Dermis blood vessel endothelial cell (primary cell): Measurements from ENCODE around the gene BID. TPM values are rescaled to one million over a fixed set of nuclear protein-coding genes. Genes with fewer than 3 reads are reported as not detected.
A peak's percentile ranks its signal among the peaks of the same experiment; 100 is the strongest.

Experiments used
- DNase-seq: peaks from one replicate; pipeline ENCODE4 v3.0.0; 2010
- total RNA-seq: library from RNA; depleted of rRNA; stranded (reverse); fragments of >200 nt; gene quantifications from 2 replicates; pipeline ENCODE4 v1.2.3, GENCODE V29; 2014

BID gene
- total RNA-seq, 1 donor from 2014 or later: 45.3 TPM

DNA sequence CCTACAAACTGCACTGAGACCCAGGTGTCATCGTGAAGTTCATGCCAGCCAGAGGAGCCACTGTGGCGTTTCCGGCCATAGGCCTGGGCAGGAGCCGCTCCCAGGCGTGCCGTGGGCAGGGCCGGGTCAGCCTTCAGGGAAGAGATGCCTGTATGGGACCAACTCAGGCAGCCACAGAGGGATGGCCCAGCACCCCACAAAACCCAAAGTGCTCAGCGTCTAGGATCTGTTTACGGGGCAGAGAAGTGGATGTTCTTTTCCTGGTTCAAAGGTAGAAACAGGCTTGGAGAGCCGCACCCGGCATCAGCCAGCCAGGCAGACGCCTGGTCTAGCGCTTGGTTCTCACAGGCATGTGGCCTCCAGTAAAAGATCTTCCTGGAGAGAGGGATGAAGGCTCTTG, 8.4 kb upstream of the BID start:
- no peak for DNase-seq

DNA sequence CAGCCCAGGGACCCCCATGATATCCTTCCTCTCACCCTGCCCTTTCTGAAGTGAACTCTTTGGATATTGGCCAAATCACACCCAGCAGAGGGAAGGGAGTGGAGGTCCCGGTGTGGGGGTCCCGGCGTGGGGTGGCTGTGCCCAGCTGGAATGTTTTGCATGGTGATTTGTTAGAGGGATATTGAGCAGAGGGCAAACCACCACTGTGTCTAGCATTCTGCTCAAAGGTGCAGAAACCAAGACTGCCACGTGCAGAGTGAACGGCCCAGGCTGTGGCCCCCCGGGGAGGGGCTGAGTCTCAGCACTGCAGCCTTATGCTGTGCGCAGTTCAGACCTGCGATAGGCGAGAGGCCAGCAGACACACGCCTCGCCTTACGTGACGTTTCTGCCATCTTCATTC, 7.9 kb upstream of the BID start:
- DNase-seq: no peak

DNA sequence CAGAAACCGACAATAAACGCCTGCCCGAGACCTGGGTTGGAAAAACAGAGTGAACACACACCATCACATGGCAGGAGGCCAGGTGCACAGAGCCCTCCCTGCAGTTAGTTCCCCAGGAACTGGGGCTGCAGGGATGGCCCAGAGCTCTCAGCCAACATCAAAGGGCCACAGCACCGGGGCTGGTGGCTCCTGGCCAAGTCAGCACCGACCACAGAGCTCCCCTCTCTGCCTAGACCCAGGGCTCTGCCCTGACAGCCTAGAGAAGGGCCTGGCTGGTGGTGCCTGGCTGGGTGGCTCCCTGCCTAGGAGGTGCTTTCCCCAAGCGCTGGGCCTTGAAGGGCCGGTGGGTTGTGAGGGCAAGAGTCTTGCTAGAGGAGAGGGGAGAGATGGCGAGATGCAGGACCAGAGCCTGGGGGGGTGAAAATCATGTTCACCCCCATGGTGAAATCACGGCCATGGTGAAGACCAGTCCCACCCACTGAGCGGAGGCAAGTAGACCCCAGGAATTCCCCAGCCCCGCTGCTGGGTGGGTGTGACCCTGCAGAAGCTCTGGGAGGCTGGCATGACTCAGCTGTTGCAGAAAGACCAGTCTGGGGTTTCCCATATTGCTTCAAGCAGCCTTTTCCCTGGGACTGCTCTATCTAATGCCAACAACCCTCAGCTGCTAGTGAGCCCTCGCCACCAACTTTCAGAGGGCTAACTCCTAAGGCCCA, 7.2 kb upstream of the BID start:
- peak; percentile 53 for DNase-seq

DNA sequence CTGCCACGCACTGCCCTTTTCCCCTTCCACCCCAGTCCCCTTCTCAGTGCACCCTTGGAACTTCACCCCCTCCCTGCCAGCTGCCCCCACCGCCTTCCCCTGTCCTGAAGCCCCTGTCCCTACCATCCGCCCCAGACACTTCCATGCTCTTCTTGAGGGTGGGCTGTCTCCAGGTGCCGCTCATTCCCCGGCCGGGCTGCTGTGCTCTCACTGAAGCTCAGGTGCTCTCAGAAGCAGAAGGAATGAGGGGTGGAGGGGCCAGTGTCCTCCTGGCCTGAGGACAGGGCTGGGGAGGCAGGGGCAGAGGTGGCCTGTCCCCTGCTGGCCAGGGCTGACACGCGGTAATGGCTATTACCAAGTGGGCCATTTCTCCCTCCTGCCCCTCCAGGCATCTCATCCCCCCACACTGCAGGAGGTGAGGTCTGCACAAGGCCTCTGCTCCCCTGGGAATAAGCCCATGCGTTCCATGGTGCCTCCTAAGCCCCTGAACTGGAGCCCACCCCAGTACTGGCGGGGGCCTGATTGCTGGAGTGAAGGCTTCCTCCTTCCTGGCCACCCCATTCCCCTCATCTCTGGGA, 6.6 kb upstream of the BID start:
- DNase-seq: no peak

DNA sequence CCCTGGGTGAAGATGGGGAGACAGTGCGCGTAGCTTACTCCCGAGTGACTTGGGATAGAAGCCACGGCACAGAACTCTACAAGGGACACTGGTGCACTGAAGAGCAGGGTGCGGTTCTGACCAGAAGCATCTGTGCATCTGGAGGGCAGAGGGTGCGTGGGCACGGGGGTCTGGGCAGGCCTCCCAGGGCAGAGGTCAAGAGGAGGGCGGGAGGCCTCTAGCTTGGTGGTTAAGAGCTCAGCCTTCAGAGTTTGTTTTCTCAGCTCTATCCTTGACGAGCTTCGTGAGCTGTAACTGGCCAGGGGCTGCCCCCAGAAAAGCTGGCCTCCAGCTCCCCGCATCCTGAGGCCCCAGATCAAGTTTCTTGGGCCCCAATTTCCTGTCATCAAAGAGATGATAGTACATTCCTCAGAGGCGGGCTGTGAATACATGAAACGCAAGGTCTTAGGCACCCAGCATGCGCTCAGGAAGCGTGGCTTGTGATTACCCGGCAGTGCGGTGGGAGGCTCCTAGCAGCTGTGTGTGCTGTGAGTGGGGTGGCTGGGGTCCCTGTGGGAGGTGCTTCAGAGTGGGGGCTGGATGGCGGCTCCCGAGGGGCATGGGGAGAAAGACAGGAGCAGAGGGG, 6.0 kb upstream of the BID start:
- no peak for DNase-seq

DNA sequence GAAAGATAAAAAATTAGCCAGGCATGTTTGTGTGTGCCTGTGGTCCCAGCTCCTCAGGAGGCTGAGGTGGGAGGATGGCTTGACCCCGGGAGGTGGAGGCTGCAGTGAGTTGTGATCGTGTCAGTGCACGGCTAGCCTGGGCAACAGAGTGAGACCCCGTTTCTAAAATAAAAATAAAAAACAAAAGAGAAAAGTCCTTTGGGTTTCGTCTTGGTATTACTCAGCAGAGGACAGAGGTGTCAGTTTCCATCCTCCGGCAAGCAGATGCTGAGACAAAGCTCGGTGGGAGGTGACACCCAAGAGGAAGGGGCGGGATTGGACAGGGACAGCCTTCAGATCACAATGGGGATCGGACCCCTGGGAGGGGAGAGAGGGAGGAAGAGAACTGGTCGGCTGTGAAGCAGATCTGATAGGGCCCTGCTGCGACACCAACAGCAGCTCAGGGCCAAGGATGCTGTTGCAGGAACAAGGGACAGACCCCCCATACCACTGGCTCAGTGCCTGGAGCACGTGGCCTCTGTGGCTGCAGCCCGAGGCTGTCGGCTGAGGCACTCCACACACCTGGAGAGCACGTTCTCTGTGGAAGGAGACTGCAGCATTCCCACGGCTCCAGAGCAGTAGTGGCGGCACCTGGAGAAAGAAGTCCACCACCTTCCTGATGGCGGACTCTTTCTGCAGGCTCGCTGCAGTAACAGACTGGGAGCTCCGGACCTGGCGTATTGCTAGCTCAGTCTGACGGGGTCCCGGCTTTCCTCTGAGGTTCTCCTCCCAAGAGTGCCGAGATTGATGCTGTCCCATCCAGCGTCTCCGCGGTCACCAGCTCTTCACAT, 5.2 kb upstream of the BID start:
- no peak for DNase-seq

DNA sequence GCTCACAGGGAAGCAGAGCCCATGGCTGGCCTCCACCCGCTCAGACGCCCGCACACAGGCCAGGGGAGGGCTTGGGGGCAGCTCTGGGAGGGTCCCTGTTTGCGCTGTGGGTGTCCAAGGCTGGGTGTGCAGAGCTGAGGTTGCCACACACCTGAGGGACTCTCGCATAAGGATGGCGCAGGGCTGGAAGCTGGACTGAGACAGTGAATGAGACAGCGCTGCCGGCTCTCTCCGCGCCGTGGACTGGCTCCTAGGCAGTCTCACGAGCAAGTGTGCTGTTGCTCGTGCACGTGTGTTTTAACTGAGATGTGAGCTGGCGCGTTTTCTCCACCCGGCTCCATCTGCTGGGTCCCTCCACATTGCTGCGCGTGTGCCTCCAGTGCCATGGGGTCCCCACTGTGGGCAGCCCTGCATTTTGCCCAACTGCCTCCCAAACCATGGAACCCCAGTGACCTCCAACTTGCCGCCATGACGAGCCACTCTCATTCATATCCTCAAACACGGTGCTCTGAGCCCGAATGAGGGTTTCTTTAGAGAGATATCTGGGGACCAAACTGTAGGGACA, 4.2 kb upstream of the BID start:
- no peak for DNase-seq

DNA sequence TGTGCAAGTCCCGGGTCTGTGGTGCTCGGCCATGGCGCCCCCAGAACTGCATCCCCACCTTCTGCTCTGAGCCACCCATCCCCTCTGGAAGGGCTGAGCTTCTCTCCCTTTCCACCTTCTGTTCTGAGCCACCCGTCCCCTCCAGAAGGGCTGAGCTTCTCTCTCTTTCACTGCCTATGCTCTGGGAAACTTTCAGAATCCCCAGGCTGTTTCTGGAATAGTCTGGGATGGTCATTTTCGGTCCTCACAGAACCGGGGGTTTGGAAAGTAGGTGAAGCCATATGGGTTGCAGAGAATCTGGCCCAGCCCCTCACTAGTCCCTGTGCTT, 3.4 kb upstream of the BID start:
- no peak for DNase-seq

DNA sequence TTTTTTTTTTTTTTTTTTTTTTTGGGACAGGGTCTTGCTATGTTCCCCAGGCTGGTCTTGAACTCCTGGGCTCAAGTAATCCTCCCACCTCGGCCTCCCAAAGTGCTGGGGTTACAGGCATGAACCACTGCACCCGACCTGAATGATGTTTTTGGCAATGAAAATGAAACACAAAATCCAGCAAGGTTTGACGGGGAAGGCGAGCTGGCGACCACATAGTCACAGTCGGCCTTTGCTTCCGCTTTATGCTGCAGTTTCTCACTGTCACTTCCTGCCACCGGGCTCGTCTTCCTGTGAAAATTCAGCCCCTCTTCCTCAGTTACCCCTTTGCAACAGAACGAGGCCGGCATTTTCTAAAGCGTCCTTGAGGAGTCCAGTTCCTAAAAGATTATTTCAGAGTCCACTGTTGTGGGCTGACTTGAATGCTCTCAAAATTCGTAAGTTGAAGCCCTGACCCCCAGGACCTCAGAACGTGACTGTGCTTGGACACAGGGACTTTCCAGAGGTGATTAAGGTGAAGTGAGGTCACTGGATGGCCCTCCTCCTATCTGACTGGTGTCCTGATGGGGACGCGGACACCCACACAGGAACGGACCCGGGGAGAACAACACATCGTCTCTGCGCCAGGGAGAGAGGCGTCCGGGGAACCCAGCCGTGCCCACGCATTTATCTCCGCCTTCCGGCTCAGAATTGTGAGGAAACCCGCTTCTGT, 2.9 kb upstream of the BID start:
- peak; percentile 55 for DNase-seq

DNA sequence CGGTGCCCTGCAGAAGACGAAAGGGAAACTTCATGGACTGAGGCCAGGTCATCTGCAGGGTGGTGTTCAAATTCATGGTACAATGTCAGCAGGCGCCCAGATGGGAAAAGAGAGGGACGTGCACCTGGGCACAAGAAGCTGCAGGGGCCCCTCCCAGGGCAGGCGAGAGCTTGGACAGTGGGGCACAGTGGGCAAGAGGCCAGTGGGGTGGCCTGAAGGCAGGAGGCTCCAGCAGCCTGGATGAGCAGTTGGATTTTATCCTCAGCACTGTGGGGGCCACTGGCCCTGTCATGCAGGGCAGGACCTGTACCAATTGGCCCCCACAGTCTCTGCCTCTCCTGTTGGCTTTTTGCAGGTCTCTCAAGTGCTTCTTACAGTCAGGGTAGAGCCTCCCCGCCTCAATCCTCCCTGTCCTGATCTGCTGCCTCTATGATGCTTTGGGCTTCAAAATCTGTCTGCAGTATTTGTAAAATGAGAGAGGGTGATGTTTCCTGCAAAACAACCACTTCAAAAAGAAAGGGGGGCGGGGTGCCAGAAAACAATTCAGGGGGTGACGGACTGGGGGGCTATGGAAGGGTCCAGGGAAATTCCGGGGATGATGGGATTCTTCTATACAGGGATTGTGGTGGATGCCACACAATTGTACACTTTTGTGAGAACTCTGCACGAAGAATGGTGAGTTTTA, 1.7 kb upstream of the BID start:
- no peak for DNase-seq

DNA sequence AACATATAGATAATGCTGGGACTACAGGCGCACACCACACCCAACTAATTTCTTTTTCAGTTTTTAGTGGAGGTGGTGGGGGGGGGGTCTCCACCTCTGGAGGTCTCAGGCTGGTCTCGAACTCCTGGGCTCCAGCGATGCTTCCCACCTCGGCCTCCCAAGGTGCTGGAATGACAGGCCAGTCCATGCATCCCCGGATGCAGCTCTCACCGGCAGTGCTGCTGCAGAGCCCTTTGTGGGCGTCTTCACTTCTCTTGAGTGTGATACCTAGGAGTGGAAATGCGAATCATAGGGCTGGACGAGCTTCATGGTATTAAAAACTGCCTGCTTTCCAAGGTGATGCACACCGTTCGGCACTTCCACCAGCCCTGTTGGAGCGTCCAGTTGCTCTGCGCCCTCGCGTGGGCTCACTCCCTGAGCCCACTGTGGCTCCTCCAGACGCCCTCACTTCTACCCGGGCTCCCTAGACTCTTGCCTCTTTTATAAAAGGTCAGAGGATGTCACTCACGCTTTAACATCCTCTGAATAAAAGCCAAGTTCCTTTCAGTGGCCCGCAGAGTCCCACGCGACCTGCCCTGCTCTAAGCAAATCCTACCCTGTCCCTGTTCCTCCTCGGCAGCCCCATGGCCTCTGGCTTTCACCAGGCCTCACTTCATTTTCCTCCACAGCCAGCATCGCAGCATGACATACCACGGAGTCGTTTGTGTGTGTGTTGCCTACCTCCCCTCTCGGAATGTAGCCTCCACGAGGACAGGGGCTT, 837 bp upstream of the BID start:
- no peak for DNase-seq

DNA sequence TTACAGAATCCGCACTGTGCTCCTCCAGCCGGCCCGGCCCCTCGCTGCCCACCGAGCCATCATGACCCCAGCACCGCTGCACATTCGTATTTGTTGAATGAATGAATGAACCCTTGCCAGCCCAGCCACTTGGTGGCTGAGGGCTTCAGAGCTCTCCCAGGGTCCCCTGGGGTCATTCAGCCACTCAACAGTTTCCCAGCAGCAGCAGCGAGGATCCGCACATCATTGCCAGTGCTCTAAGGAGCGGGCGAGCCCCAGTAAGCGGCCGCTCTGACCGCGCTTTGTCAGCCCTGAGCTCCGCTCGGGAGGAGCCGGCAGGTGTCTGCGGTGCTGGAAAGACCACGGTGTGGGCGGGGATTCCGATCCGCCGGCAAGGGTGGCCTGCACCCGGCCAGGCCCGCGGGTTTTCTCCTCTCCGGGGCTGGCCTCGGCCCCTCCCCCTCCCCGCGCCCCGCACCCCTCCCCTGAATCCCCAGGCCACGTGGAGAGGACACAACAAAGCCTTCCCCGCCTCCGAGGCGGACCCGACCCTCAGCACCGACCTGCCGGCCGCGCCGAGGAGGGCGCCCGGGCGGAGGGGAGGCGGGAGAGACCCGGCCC, 563 bp downstream of the BID start:
- peak; percentile 42 for DNase-seq

DNA sequence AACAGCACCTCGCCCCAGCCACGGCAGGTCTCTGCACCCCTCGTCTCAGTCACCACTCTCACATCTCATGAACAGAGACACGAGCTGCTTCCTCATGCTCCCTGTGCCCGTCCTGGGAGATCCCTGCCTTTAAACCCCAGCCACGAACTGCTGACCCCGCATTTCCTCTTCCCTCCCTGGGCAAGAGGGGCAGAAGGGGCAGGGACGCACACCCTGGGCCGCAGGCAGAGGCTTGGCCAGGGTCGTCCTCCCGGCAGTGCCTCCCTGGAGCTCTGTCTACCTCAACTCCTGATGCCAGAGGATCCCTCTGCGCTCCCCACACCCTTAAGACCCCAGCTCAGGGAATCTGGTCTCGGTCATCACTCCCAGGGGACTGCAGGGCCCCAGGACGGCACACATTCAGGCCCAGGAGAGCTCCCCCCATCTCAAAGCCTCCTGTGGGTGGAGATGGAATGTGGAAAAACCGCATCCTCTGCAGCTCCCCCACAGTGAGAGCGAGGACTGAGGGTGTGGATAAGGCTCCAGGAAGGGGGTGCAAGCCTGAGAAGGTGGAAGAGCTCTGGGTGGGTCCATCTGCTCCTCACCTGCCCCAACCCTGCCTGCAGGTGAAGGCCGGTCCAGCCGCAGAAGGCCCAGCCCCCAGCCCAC, 1.2 kb downstream of the BID start:
- no peak for DNase-seq

DNA sequence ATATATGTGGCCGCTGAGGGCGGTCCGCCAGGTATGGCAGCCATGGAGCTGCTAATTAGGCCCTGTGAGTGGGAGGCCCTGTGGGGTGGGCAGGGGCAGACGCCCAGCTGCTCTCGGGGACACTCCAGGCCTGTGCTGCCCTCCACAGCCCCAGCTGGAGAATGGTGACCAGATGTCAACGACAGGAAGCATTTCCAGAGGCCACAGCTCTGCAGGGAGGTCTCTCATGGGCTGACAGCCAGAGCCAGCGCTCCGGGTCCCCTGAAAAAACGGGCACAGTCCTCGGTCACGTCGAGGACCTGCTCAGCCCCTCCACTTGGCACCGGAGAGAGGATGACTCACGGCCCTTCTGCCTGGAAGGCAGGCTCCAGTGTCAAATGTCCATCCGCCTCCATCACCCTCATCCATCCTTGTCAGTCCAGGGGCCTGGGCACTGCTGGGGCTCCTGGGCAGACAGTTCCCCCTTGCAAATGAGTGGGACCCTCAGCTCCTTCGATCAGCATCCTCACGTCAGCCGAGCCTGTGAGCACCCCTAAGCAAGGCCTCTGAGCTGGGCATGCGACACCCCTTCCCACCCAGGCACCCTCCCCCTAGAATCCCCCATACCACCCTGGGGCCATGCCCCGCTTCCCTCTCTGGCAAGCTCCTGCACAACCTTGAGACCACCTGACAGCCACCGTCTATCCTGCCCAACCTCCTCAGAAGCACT, 1.9 kb downstream of the BID start:
- DNase-seq: peak; percentile 48

DNA sequence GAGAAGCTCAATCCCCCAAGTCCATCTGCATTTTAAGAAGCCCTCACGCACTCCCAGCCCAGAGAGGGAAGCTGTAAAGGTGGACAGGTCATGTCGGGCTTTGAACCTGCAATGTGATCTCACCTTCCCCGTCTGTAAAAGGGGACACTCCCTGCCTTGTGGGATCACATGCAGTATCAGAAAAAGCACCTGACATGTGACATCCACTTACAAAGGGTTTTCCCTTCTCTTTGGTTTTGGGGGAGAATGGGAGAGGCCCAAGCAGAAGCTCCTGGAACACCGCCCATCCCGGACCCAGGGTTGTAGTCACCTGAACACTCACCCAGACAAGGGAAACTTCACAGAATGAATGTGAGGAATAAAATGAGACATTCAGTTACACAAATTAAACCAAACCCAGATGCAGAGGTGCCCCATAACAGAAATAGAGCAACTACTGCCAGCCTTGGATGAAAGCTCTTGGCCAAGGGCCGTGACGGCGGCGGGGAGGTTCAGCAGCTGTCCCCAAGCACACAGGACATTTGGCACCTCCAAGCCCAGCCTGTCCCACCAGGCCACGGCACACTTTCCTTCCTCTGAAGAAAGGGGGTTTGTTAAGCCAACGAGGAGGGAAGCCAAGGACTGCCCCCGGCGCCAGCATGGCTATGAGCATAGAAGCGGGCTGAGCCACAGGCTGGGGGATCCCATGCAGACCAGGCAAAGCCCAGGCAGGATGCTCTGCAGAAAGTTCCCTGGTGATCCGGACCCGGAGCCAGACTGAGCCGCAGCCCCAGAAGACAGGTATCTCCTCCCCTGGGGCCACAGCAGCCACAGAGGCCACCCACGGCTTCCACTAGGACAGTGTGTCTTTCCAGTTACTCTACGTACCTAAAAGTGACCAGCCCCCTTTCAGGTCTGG, 3.8 kb downstream of the BID start:
- no peak for DNase-seq

DNA sequence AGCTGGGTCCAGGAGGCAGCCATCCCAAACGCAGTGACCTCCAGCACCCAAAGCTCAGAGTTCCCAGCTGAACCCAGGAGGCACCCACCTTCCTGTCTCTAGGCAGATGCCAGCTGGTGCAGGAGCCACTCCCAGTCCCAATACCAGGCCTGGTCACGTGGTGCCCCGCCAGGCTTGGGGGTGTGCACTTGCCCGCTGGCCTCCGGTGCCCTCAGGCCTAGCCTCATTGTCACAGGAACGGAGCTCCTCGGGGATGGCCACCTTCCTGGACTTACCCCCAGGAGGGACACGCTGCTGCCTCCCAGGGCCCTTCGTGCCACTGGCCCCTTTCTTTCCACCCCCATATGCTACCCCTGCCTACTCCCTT, 4.6 kb downstream of the BID start:
- no peak for DNase-seq

DNA sequence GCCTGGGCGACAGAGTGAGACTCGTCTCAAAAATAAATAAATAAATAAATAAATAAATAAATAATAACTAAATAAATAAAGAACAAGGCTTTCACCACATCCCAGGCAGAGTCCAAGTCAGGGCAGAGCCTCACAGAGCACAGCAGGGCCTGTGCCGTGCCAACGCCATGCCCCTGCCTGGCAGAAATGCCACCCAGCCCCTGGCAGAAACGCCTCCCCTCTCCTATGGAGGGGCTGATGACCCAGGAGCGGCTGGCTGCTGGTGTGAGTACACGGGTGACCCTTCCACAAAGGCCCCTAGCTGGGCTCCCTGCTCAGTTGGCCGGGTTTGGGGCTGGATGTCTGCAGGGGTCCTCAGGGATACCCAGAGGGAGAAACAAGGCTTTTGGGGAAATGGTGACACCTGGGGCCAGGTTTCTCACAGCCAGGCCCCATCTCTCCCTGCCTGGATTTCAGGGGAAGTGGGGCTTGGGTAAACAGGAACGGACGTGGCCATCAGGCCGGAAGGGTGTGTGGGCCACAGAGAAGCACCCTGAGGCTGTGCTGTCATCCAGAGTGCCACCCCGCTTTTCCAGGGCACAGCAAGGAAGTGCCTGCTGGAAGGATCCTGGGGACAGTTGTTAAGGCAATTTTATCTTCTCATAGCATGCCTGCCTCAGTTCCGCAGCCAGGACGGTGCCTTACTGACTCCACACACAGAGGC, 5.1 kb downstream of the BID start:
- DNase-seq: no peak
